AG04449 (cell line): Measurements from ENCODE around the gene DOC2A.

Experiments used
- CTCF ChIA-PET: fragments of 350-600 bp; formaldehyde crosslinking; extraction: SDS; loops from one replicate; lab custom pipeline; 2021; ENCODE audit warnings: antibody characterized with exemption; lab: Yijun Ruan, JAX
- POLR2A ChIA-PET: fragments of 400-600, 350-600 bp; formaldehyde crosslinking; extraction: SDS; loops from one replicate; lab custom pipeline; 2020; ENCODE audit warnings: antibody characterized with exemption, inconsistent platforms; lab: Yijun Ruan, JAX
- DNase-seq: peaks from one replicate; pipeline ENCODE4 v3.0.0-alpha.2; 2010; ENCODE audit warnings: low read depth, low spot score
- H3K4me3 ChIP-seq: 2 replicates; pipeline ENCODE4 v1.5.1; 2011; ENCODE audit warnings: low read depth, mild to moderate bottlenecking, control low read depth, low read length
- TF ChIP-seq, protein P1 (sequence below): IDR thresholded peaks from one replicate; pipeline ENCODE4 v1.5.1; 2011; ENCODE audit warnings: mild to moderate bottlenecking, moderate library complexity, low read length, control low read depth, inconsistent platforms; ENCODE audit not compliant: insufficient read depth; ENCODE audit errors: missing control alignments

Gene DOC2A

GRCh38 chr16:29986231-29986630 lies 24.6 kb downstream of the DOC2A start:
- ChIA-PET POLR2A (interaction anchor here (1.0 to 1.4 kb wide), 2 partner anchors 9 to 10 kb away, joined by 3 to 4 read pairs; partner anchors contain the start of gene HIRIP3), CTCF (interaction anchor here (3.2 kb wide), 1 partner anchor 10 kb away, joined by 12 read pairs; no protein-coding TSS in a partner anchor)
- H3K4me3 ChIP-seq = no peak overlapping the region
- TF ChIP-seq, protein P1, sequence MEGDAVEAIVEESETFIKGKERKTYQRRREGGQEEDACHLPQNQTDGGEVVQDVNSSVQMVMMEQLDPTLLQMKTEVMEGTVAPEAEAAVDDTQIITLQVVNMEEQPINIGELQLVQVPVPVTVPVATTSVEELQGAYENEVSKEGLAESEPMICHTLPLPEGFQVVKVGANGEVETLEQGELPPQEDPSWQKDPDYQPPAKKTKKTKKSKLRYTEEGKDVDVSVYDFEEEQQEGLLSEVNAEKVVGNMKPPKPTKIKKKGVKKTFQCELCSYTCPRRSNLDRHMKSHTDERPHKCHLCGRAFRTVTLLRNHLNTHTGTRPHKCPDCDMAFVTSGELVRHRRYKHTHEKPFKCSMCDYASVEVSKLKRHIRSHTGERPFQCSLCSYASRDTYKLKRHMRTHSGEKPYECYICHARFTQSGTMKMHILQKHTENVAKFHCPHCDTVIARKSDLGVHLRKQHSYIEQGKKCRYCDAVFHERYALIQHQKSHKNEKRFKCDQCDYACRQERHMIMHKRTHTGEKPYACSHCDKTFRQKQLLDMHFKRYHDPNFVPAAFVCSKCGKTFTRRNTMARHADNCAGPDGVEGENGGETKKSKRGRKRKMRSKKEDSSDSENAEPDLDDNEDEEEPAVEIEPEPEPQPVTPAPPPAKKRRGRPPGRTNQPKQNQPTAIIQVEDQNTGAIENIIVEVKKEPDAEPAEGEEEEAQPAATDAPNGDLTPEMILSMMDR = no peak
- no peak for DNase-seq

GRCh38 chr16:29985271-29985811 lies 25.5 kb downstream of the DOC2A start:
- H3K4me3 ChIP-seq = no peak overlapping the region
- TF ChIP-seq, protein P1 = no peak
- POLR2A ChIA-PET = interaction anchor here (0.6 to 1.4 kb wide), 4 partner anchors 8 to 12 kb away, joined by 3 to 5 read pairs (median 4); partner anchors contain the start of genes HIRIP3 and TAOK2
- DNase-seq = no peak
- CTCF ChIA-PET = interaction anchor here (3.2 kb wide), 1 partner anchor 9 kb away, joined by 12 read pairs; no protein-coding TSS in a partner anchor

DNA sequence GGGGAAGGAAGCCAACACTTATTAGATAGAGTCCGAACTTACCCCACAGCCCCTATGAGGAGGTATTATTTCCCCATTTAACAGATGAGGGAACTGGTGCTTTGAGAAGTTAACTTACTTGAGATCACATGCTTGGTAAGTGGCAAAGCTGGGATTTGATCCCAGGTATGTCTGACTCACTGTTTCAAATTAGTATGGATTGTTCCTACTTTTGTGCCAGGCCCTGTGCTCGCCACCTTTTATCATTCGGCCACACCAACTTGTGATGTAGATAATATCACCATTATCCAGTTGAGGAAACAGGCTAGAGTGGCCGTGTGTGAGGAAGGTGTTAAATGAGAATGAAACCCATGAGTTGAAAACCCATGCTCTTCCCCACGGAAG lies 26.1 kb downstream of the DOC2A start:
- ChIA-PET POLR2A (interaction anchor here (1.1 kb wide), 2 partner anchors 9 to 11 kb away, joined by 4 to 5 read pairs; partner anchors contain the start of gene TAOK2), CTCF (interaction anchor here (3.2 kb wide), 1 partner anchor 9 kb away, joined by 12 read pairs; no protein-coding TSS in a partner anchor)

DNA sequence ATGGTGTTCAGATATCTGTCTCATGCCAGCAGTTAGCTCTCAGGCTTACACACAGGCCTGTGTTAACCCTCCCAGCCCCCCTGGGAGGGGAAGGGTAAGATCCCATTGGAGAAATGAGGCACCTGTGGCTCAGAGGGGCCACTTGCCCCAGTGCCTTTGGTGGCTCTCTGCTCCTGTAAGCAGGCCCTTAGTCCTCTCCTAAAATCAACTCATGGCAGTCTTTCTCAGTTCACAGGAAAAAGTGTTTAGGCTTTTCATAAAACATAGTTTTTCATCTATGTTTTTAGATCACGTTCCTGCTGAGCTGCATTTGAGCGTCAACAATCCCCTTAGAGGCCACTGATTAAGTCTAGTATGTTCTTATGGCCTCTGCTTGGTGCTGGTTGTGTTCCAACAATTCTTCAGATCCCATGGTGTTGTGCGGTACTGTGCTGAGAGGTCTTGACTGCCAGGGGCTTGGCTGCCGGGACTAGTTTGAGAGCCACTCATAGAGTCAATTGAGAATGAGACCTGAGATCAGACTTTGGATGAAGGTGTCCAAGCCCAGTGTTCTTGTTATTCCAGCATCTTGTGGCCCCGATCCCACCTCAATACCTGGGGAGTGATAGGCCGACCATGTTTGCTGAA lies 26.6 kb downstream of the DOC2A start:
- TF ChIP-seq, protein P1 = no peak
- ChIA-PET CTCF (interaction anchor here (3.2 kb wide), 1 partner anchor 8 kb away, joined by 12 read pairs; no protein-coding TSS in a partner anchor), POLR2A (no interaction called here)
- DNase-seq = no peak
- no peak overlapping the region for H3K4me3 ChIP-seq

More for the DNA sequence above, 26.1 kb downstream of the DOC2A start:
- H3K4me3 ChIP-seq = no peak overlapping the region
- TF ChIP-seq, protein P1 = no peak
- no peak for DNase-seq

DNA sequence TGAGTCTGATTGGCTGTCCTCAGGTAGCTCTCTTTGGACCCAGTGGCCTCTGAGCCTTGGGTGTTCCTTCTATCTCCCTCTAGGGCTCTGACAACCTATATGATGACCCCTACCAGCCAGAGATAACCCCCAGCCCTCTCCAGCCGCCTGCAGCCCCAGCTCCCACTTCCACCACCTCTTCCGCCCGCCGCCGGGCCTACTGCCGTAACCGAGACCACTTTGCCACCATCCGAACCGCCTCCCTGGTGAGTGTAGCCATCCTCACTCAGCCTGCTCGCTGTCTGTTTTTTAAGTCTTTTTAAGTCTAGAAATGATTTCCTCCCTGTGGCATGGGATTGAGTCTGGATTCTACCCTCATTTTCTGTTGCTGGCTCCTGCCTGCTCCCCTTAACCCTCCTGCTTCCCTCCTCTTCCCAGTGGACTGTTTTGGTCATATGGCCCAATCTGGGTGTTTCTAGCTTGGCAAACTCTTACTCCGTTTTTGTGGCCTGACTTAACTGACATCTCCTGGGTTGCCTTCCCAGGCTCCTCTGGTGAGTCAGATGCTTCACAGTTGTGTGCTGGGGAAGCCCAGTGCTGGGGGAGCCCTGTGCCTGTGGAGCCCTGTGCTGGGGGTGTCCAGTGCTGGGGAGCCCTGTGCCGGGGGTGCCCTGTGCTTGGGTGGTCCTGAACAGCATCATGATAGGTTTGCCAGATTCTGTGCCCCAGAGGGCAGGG lies 27.2 kb downstream of the DOC2A start:
- no peak for DNase-seq
- ChIA-PET POLR2A (no interaction called here), CTCF (interaction anchor here (1.0 kb wide), 1 partner anchor 11 kb away, joined by 3 read pairs; no protein-coding TSS in a partner anchor)
- no peak overlapping the region for H3K4me3 ChIP-seq
- TF ChIP-seq, protein P1 = no peak
